Aorta (tissue), 5 donors: ENCODE results near the gene HEG1. TPM values are rescaled to one million over a fixed set of nuclear protein-coding genes. Genes with fewer than 3 reads are reported as not detected.

Experiments
- ATAC-seq: fragments of 200-7000 bp; cut with Tn5 transposase; one replicate; pipeline ENCODE4 v1.9.1; 2022; ENCODE audit warnings: moderate library complexity; ENCODE audit not compliant: low FRiP score
- DNase-seq, 2 donors: peaks; one replicate each; pipeline ENCODE4 v3.0.0-alpha.2; 2020
- H3K27ac ChIP-seq, 2 donors: one replicate each; pipeline ENCODE4 v1.5.1; 2013; ENCODE audit warnings: low read length in 2 of 2, mild to moderate bottlenecking in 2 of 2, moderate library complexity in 2 of 2, control low read depth in 1 of 2, inconsistent platforms in 1 of 2, low read depth in 1 of 2
- H3K27me3 ChIP-seq, 2 donors: one replicate each; pipeline ENCODE4 v1.6.1; 2013; ENCODE audit warnings: control low read depth in 1 of 2, low read length in 1 of 2, mild to moderate bottlenecking in 1 of 2, moderate library complexity in 1 of 2; ENCODE audit not compliant: insufficient read depth in 2 of 2, control insufficient read depth in 1 of 2
- H3K36me3 ChIP-seq, 2 donors: one replicate each; pipeline ENCODE4 v1.6.1; 2013; ENCODE audit warnings: control low read depth in 1 of 2, low read length in 1 of 2, mild to moderate bottlenecking in 1 of 2; ENCODE audit not compliant: insufficient read depth in 2 of 2, control insufficient read depth in 1 of 2
- H3K4me1 ChIP-seq, 2 donors: one replicate each; pipeline ENCODE4 v1.6.1; 2013; ENCODE audit warnings: low read length in 2 of 2, control low read depth in 1 of 2, mild to moderate bottlenecking in 1 of 2, moderate library complexity in 1 of 2; ENCODE audit not compliant: insufficient read depth in 2 of 2, control insufficient read depth in 1 of 2
- H3K4me3 ChIP-seq, 2 donors: one replicate each; pipeline ENCODE4 v1.5.1; 2013; ENCODE audit warnings: low read length in 2 of 2, control low read depth in 1 of 2, mild to moderate bottlenecking in 1 of 2
- H3K9me3 ChIP-seq: one replicate; pipeline ENCODE4 v1.6.1; 2013; ENCODE audit warnings: mild to moderate bottlenecking, low read length; ENCODE audit not compliant: control insufficient read depth
- WGBS, 2 donors: extraction: QIAGEN DNeasy Blood & Tissue Kit; methylation state at CpG; one replicate each; pipeline ENCODE4 v1.1.7; 2013; 5-methylcytosine and 5-hydroxymethylcytosine counted together
- intact Hi-C, 2 donors: fragments of 100-400 bp; cut with DNase I; formaldehyde crosslinking; loops; one replicate each; pipeline versions ENCODE4 v1.14.2 to v1.15.0; 2022
- polyA plus RNA-seq, 2 donors: library from polyadenylated mRNA; stranded (reverse); fragments of 200-250 nt; gene quantifications; one replicate each; pipeline ENCODE4 v1.2.3, GENCODE V29; 2013
- total RNA-seq, 2 donors: library from RNA; stranded (reverse); fragmentation: NEBNext Ultra II Directional; extraction: Animal tissue kit (Norgen Biotek cat#: 25700); gene quantifications; one replicate each; pipeline ENCODE4 v1.2.1, GENCODE V29; 2021
- donor health status: healthy with polysubstance abuse.
- donor health status: Bipolar disorder and iron deficiency.
- donor health status: DM: no; HTN: no; CAD: no.
- donor health status: DM: no; HTN: no; CAD: no.
- donor health status: DM: yes; HTN: yes; CAD: no.

Gene HEG1
- total and polyA plus RNA-seq, 4 donors = 4.9 to 204 (median 55.7) TPM

DNA sequence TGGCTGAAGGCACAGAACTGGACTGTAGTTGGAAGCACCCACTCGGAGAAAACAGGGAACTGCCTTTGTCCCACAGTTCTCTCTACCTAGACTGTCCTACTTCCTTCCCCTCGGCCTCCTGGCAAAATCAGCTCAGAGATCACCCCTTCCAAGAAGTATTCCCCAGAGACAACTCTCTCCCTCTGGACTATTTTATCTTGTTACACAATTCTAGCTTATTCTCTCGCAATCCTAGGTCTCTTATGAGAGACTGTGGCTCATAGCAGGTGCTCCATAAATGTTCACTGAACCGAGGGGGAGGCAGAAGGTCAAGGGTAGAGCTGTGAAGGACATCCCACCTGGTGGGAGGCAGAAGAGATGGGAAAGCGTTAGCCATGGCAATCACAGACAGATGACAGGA lies 10.6 kb downstream of the HEG1 start:
- Histone ChIP-seq H3K36me3 (no peaks in the 10 kb centered on the region), H3K4me1 (peaks cover 5 to 6% of the 10 kb centered on the region in 2 donors), H3K27me3 (no peaks in the 10 kb centered on the region), H3K9me3 (no peaks in the 10 kb centered on the region), H3K27ac (no peak overlapping the region), H3K4me3 (no peak overlapping the region)
- 27 to 28% methylated on average over 5 of the region's 5 CpGs for WGBS, 2 donors
- ATAC-seq = no peak
- intact Hi-C loops = loop anchor here in 1 of 2 donors (5.0 kb wide), 1 partner anchor 97 kb away; no protein-coding TSS in a partner anchor
- DNase-seq = no peak

DNA sequence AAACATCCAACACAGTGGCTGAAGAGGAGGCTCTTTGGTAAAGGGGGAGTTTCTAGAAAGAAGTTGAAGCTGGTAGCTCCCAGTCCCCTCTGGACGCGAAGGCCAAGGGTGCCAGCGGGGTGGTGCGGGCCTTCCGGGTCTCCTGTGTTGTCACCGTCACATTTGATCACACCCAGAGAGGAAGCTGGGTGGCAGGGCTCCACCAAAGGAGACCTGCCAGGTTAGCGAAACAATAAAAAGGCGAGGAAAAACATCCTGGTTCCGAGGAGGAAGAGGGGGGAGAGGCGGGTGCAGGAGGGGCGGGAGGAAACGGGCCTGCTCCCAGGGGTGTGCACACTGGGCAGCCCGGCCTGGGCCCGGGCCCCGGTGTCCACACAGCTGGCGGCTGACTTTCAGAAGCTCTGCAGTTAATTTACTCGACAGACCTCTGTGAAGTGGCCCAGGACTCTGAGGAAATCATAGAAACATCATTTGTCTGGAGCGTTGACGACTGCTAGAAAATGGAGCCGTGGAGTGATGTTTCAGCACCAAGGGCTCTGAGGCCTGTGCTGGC lies 12.1 kb downstream of the HEG1 start:
- ATAC-seq = peak; percentile 65
- H3K4me3 ChIP-seq = no peak overlapping the region
- H3K9me3 ChIP-seq = no peaks in the 10 kb centered on the region
- intact Hi-C loops = no loop called here
- no peaks in the 10 kb centered on the region for H3K27me3 ChIP-seq
- H3K36me3 ChIP-seq = no peaks in the 10 kb centered on the region
- peak overlapping the region; percentile 83 to 87 for H3K27ac ChIP-seq
- WGBS, 2 donors = 5 to 12% methylated on average over 19 to 20 of the region's 20 CpGs
- H3K4me1 ChIP-seq = peaks cover 5 to 12% of the 10 kb centered on the region in 2 donors
- peak; percentile 66 to 80 for DNase-seq

DNA sequence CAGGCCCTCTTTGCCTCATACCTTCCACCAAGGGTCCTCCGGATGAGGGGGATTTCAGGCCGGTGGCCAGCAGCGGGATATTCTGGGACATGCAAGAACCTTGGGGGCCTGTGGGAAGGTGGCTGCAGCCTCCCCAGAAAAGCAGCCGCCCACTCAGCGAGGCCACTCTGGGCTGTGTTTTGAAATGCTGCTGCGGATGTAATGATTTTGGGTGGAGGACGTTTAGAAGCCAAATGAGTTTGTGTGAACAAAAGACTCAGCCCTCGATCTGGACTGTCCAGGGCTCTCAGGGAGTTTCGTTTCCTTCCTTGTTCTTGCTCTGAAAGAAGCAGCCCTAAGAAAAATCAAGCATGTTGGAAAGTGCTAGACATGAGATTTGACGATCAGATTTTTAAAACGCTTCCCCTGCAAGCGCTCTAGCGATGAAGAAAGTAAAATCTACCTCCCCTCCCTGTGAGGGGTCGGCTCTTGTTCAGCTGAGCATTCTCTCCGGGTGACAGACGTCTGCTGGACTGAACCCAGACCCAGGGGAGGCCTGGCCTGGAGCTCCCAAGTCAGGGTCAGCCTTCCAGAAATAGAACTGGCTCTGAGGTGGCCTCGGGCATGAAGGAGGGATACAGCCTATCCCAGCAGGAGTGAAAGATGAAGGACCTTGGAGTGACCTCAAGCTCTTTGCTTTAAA lies 12.9 kb downstream of the HEG1 start:
- Histone ChIP-seq H3K27ac (peak overlapping the region; percentile 83 to 87), H3K9me3 (no peaks in the 10 kb centered on the region), H3K4me1 (peaks cover 5 to 12% of the 10 kb centered on the region in 2 donors), H3K27me3 (no peaks in the 10 kb centered on the region), H3K4me3 (no peak overlapping the region), H3K36me3 (no peaks in the 10 kb centered on the region)
- ATAC-seq (peak; percentile 75), DNase-seq (peak; percentile 77 to 88)
- WGBS, 2 donors = 6 to 7% methylated on average over 17 of the region's 17 CpGs
- intact Hi-C loops = no loop called here

DNA sequence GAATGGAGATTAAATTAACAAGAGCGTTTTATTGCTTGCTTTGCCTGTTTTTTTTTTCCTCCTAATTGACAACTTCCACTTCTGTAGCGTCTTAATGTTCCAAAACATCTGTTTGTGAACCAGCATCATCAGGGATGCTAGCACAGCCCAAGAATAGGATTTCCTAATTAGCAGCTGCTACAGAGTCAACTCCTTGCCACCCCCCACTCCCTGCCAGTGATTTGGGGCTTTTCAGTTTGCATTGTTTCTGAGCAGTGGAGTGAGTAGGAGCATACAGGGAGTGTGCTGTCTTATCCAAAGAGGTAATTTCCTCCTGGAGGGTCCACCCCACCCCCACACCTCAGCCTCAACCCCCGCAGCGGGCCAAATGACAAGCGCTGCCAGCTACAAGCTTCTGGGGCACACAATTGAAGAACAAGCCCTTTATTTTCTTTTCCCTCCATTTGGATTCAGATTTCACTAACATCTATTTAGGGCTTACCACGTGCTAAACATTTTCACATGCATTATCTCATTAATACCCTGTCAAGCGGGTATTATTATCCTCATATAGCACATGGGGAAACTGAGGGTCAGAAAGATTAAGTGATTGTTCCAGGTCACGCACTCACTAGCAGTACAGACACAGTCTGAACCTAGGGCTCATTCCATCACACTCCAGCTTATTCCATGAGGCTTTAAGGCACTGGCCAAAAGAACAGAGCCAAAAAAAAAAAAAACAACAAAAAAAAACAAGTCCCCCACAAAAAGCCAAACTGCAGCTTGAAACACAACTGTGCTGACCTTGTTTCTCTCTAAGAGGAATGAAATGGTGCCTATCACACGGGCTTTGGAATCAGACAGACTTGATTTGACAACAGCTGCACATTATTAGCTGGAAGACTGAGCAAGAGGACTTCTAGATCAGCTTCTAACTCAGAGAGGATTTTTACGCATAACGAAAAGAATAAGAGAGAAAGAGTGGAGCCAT lies 16.4 kb downstream of the HEG1 start:
- H3K36me3 ChIP-seq = no peaks in the 10 kb centered on the region
- DNase-seq (no peak), ATAC-seq (peak; percentile 50)
- peaks cover 2 to 12% of the 10 kb centered on the region in 2 donors for H3K4me1 ChIP-seq
- H3K27me3 ChIP-seq = no peaks in the 10 kb centered on the region
- H3K27ac ChIP-seq = peak overlapping the region; percentile 64 to 68
- intact Hi-C loops = no loop called here
- whole genome bisulfite sequencing, 2 donors = 9 to 15% methylated on average over 11 of the region's 11 CpGs
- no peaks in the 10 kb centered on the region for H3K9me3 ChIP-seq
- H3K4me3 ChIP-seq = no peak overlapping the region

DNA sequence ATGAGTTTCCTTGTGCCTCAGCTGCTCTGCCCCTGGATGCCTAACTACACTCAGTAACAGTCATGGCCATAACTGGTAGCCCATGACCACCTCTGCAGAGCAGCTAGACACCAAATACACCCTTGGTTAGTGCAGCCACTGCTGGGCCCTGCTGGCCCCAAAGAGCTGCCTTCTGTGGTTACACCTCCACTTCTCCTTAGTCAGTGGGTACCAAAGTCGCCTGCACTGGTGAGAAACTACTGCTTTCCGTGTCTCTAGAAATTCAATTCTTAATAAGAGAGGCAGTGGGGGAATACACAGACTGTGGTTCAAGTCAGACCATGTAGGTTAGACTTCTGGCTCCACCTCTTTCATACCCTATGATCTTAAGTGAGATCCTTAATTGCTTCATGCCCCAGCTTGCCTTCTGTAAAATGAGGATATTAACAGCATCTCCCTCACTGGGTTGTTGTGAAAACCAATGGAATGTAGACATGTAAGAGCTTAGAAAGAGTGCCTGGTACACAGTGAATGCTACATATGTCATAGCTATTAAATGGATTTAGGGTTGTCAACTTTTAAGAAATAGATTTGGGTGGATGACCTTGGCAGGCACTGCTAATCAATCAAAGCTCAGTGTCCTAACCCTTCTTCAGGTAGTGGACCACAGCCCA lies 18.2 kb downstream of the HEG1 start:
- Histone ChIP-seq H3K4me3 (no peak overlapping the region), H3K27me3 (no peaks in the 10 kb centered on the region), H3K9me3 (no peaks in the 10 kb centered on the region), H3K36me3 (no peaks in the 10 kb centered on the region), H3K27ac (no peak overlapping the region), H3K4me1 (peaks cover 0 to 9% of the 10 kb centered on the region in 2 donors)
- 94 to 98% methylated on average over 2 of the region's 2 CpGs for WGBS, 2 donors
- intact Hi-C loops = no loop called here
- no peak for DNase-seq
- no peak for ATAC-seq

DNA sequence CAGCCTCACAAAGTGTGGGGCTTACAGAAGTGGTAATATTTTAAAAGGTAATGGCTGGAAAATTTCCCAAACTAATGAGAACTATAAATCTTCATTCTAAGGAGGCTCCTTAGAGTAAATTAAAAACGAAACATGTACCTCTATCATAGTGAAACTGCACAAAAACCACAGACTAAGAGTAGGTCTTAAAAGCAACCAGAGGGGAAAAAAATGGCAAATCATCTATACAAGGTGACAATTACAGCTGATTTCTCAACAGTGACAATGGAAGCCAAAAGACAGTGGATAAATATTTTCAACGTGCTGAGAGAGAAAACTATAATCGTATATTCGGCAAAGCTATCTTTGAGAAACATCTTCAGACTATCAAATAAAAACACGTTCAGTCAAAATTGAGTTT lies 20.6 kb downstream of the HEG1 start:
- Histone ChIP-seq H3K27me3 (no peaks in the 10 kb centered on the region), H3K36me3 (no peaks in the 10 kb centered on the region), H3K27ac (no peak overlapping the region), H3K4me3 (no peak overlapping the region), H3K9me3 (no peaks in the 10 kb centered on the region), H3K4me1 (peaks cover 2 to 6% of the 10 kb centered on the region in 2 donors)
- DNase-seq = no peak
- no peak for ATAC-seq
- intact Hi-C loops = no loop called here
- WGBS, 2 donors = 96 to 99% methylated on average over 5 of the region's 5 CpGs

GRCh38 chr3:125033616-125034015 lies 22.2 kb downstream of the HEG1 start:
- Histone ChIP-seq H3K36me3 (peaks cover 0 to 2% of the 10 kb centered on the region in 2 donors), H3K27me3 (no peaks in the 10 kb centered on the region), H3K27ac (no peak overlapping the region), H3K4me3 (no peak overlapping the region), H3K9me3 (no peaks in the 10 kb centered on the region), H3K4me1 (peaks cover 0 to 2% of the 10 kb centered on the region in 2 donors)
- no peak for ATAC-seq
- DNase-seq = no peak
- intact Hi-C loops = no loop called here
- WGBS, 2 donors = 91 to 92% methylated on average over 14 of the region's 14 CpGs

GRCh38 chr3:125033135-125033534 lies 22.7 kb downstream of the HEG1 start:
- no peaks in the 10 kb centered on the region for H3K9me3 ChIP-seq
- no peak for DNase-seq
- peaks cover 0 to 2% of the 10 kb centered on the region in 2 donors for H3K36me3 ChIP-seq
- no peak for ATAC-seq
- H3K27ac ChIP-seq = no peak overlapping the region
- no peak overlapping the region for H3K4me3 ChIP-seq
- intact Hi-C loops = no loop called here
- H3K27me3 ChIP-seq = no peaks in the 10 kb centered on the region
- peaks cover 0 to 2% of the 10 kb centered on the region in 2 donors for H3K4me1 ChIP-seq
- 7 to 13% methylated on average over 5 of the region's 5 CpGs for WGBS, 2 donors
